ENCODE results near the gene PRKG1.
A peak's percentile ranks its signal among the peaks of the same experiment; 100 is the strongest.

PRKG1 gene

DNA sequence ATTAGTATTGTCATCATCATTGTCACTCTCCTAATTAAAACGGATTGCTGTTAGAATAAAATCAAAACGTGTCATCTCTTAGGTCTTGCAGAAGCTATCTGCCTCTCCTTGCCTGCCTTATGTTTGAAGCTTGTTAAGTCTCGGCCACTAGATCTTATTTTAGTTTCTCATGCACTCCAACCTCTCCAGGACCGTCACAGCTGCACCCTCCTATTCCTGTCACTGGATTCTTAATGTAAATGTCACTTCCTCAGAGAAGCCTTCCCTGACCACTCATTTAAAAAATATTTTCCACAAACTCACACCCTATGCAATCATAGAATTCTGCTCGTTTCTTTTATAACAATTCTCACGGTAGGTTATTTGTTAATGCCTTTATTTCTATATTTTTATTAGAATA lies 1135.9 kb downstream of the PRKG1 start:
- no peaks in the 10 kb centered on the region for H3K36me3 ChIP-seq (ENCODE audit: insufficient read depth, low read length)
- no peaks in the 10 kb centered on the region for H3K79me2 ChIP-seq (ENCODE audit: insufficient read depth, low read length)
- H2AFZ ChIP-seq (ENCODE audit: low read length): no peak overlapping the region
- no peaks in the 10 kb centered on the region for H3K4me1 ChIP-seq (ENCODE audit: insufficient read depth, low read length, poor library complexity, severe bottlenecking)
- no peak for TF ChIP-seq EZH2phosphoT487 (IDR thresholded peaks at IDR 0.05; ENCODE audit: borderline replicate concordance)
- TF ChIP-seq, protein P1, sequence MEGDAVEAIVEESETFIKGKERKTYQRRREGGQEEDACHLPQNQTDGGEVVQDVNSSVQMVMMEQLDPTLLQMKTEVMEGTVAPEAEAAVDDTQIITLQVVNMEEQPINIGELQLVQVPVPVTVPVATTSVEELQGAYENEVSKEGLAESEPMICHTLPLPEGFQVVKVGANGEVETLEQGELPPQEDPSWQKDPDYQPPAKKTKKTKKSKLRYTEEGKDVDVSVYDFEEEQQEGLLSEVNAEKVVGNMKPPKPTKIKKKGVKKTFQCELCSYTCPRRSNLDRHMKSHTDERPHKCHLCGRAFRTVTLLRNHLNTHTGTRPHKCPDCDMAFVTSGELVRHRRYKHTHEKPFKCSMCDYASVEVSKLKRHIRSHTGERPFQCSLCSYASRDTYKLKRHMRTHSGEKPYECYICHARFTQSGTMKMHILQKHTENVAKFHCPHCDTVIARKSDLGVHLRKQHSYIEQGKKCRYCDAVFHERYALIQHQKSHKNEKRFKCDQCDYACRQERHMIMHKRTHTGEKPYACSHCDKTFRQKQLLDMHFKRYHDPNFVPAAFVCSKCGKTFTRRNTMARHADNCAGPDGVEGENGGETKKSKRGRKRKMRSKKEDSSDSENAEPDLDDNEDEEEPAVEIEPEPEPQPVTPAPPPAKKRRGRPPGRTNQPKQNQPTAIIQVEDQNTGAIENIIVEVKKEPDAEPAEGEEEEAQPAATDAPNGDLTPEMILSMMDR (conservative IDR thresholded peaks at IDR 0.05; ENCODE audit: low read length): no peak
- no peaks in the 10 kb centered on the region for H3K9me3 ChIP-seq (ENCODE audit: insufficient read depth, low read depth, low read length)
- H3F3A ChIP-seq (ENCODE audit: low read depth): no peaks in the 10 kb centered on the region
- no peaks in the 10 kb centered on the region for H4K20me1 ChIP-seq (ENCODE audit: insufficient read depth, low read length, poor library complexity, severe bottlenecking)
- no peak overlapping the region for H3K4me2 ChIP-seq (ENCODE audit: low read depth, low read length, poor library complexity, severe bottlenecking)
- no peaks in the 10 kb centered on the region for H3K27me3 ChIP-seq (ENCODE audit: insufficient read depth, low read length, poor library complexity, severe bottlenecking)
- H3K9me2 ChIP-seq (replicated peaks; ENCODE audit: low read depth, low read length): no peaks in the 10 kb centered on the region
- no peak overlapping the region for H3K9ac ChIP-seq (ENCODE audit: low read depth, low read length, poor library complexity, severe bottlenecking)
- no peak overlapping the region for H3K4me3 ChIP-seq (ENCODE audit: low read length, poor library complexity, severe bottlenecking)

GRCh38 chr10:52212062-52212461 lies 1137.8 kb downstream of the PRKG1 start:
- no peaks in the 10 kb centered on the region for H3K79me2 ChIP-seq (ENCODE audit: insufficient read depth, low read length)
- H3K27me3 ChIP-seq (ENCODE audit: insufficient read depth, low read length, poor library complexity, severe bottlenecking): no peaks in the 10 kb centered on the region
- H3K4me3 ChIP-seq (ENCODE audit: low read length, poor library complexity, severe bottlenecking): no peak overlapping the region
- H3K36me3 ChIP-seq (ENCODE audit: insufficient read depth, low read length): no peaks in the 10 kb centered on the region
- no peaks in the 10 kb centered on the region for H3F3A ChIP-seq (ENCODE audit: low read depth)
- no peaks in the 10 kb centered on the region for H4K20me1 ChIP-seq (ENCODE audit: insufficient read depth, low read length, poor library complexity, severe bottlenecking)
- no peaks in the 10 kb centered on the region for H3K9me2 ChIP-seq (replicated peaks; ENCODE audit: low read depth, low read length)
- H3K4me2 ChIP-seq (ENCODE audit: low read depth, low read length, poor library complexity, severe bottlenecking): no peak overlapping the region
- TF ChIP-seq, protein P1 (conservative IDR thresholded peaks at IDR 0.05; ENCODE audit: low read length): no peak
- TF ChIP-seq EZH2phosphoT487 (IDR thresholded peaks at IDR 0.05; ENCODE audit: borderline replicate concordance): no peak
- no peaks in the 10 kb centered on the region for H3K9me3 ChIP-seq (ENCODE audit: insufficient read depth, low read depth, low read length)
- 0 out of 2 replicates have a peak overlapping the region, but pooled peaks have one; percentile 35 for H2AFZ ChIP-seq (ENCODE audit: low read length)
- no peak overlapping the region for H3K9ac ChIP-seq (ENCODE audit: low read depth, low read length, poor library complexity, severe bottlenecking)
- peaks cover 12% of the 10 kb centered on the region for H3K4me1 ChIP-seq (ENCODE audit: insufficient read depth, low read length, poor library complexity, severe bottlenecking)

DNA sequence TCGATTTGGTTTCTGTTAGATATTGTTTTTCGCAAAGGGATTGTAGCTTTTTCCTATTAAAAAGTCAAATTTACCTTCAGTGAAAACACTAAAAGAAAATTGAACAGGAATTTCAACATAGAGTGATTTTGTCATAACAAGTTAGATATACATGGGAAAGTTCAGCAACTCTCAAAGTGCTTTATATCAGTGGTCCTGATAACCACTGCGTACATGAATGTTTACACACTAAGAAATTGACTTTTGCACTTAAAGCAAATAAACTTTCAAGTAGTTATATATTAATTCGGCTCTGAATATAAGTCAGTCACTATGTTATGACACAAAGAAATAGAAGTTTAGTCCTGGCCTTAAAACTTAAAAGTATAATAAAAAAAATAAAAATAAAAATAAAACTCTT lies 1138.5 kb downstream of the PRKG1 start:
- TF ChIP-seq, protein P1 (conservative IDR thresholded peaks at IDR 0.05; ENCODE audit: low read length): no peak
- no peak for TF ChIP-seq EZH2phosphoT487 (IDR thresholded peaks at IDR 0.05; ENCODE audit: borderline replicate concordance)

More for the DNA sequence above, 1138.5 kb downstream of the PRKG1 start:
- no peak overlapping the region for H2AFZ ChIP-seq (ENCODE audit: low read length)
- no peaks in the 10 kb centered on the region for H3K9me3 ChIP-seq (ENCODE audit: insufficient read depth, low read depth, low read length)
- no peak overlapping the region for H3K4me2 ChIP-seq (ENCODE audit: low read depth, low read length, poor library complexity, severe bottlenecking)
- H3K4me3 ChIP-seq (ENCODE audit: low read length, poor library complexity, severe bottlenecking): no peak overlapping the region
- H3K4me1 ChIP-seq (ENCODE audit: insufficient read depth, low read length, poor library complexity, severe bottlenecking): peaks cover 17% of the 10 kb centered on the region
- no peaks in the 10 kb centered on the region for H3K79me2 ChIP-seq (ENCODE audit: insufficient read depth, low read length)
- no peaks in the 10 kb centered on the region for H3K36me3 ChIP-seq (ENCODE audit: insufficient read depth, low read length)
- no peaks in the 10 kb centered on the region for H3F3A ChIP-seq (ENCODE audit: low read depth)
- no peaks in the 10 kb centered on the region for H3K9me2 ChIP-seq (replicated peaks; ENCODE audit: low read depth, low read length)
- H3K9ac ChIP-seq (ENCODE audit: low read depth, low read length, poor library complexity, severe bottlenecking): no peak overlapping the region
- H4K20me1 ChIP-seq (ENCODE audit: insufficient read depth, low read length, poor library complexity, severe bottlenecking): no peaks in the 10 kb centered on the region
- H3K27me3 ChIP-seq (ENCODE audit: insufficient read depth, low read length, poor library complexity, severe bottlenecking): no peaks in the 10 kb centered on the region

Data from Loucy (cell line).